ENCODE results near the gene PEMT.

The PEMT gene

DNA sequence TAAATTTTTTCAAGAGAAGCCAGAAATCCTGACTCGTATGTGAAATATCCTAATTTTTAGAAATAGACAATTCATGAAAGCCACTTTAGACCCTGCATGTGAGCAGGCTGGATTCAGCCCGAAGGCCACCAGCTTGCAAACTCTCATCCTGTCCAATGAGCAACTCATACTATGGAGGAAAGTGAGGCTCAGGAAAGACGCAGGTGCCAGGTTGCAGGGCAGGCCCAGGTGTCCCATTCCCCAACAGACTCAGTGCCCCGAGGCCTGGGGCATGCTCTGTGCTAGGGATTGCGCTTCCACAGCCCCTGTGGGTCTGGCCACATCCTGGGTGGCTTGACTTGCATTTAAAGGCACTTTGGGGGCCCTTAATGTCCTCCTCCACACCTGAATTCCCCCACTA, 78.6 kb downstream of the PEMT start:
- no peak for DNase-seq

DNA sequence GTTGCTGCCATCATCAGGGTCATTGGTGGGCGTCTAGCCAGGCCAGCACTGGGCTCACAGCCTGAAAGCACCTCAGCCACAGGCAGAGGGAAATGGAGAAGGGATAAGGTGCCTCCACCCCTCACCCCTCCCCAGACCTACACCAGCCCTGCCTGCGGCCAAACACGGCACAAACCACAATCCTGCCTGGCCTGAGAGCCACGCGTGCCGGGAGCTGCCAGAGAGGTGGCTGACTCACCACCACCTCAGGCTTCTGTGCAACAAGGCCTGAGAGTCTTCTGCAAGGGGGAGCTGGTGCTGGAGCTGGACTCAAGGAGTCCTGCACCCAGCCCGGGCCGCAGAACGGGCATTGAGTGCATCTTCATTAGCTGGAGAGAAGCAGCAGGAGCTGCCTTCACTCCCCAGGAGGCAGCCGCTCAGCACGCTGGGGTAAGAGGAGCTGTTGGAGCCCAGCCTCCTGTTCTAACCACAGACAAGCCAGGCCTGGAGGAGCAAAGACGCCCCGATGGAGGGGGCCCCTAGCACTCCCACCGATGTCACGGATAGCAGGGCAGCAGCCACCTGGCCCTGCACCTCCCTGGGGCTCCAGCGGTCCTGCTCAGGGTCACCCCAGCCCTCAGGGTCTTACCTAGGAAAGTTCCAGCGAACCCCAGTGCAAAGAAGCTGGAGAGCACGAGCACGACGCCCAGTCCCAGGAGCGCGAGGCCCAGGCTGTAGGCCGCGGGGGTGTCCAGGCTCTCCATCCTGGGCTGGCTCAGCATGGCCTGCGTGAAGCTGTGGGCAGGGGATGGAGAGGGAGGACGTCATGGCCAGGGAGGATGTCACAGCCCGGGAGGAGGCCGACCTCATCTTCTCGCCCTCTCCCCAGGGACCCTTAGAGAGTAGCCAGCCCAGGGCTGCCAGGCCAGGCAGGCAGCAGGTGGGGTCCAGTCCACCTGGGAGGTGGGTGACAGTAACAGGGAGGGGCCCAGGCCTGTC, 79.3 kb downstream of the PEMT start:
- no peak for DNase-seq

DNA sequence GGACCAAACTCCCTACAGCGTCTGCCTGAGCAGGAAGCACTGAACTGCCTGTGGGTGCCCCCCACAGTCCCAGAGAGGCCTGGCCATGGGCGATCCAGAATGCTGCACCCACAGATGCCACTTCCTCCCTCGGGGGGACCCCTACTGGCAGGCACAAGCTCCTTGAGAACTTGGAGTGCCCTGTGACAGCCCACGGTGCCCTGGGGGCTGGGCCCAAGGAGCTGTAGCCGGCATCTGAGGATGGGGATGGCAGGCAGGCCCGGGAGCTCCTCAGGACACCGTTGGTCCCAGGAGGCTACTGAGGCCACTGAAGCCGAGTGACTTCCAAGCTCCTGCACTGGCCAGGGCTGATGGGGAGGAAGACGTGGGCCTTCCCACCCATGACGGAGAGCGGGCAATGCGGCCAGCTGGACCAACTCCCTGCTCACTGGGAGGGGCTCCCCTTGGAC, 80.2 kb downstream of the PEMT start:
- no peak for DNase-seq

DNA sequence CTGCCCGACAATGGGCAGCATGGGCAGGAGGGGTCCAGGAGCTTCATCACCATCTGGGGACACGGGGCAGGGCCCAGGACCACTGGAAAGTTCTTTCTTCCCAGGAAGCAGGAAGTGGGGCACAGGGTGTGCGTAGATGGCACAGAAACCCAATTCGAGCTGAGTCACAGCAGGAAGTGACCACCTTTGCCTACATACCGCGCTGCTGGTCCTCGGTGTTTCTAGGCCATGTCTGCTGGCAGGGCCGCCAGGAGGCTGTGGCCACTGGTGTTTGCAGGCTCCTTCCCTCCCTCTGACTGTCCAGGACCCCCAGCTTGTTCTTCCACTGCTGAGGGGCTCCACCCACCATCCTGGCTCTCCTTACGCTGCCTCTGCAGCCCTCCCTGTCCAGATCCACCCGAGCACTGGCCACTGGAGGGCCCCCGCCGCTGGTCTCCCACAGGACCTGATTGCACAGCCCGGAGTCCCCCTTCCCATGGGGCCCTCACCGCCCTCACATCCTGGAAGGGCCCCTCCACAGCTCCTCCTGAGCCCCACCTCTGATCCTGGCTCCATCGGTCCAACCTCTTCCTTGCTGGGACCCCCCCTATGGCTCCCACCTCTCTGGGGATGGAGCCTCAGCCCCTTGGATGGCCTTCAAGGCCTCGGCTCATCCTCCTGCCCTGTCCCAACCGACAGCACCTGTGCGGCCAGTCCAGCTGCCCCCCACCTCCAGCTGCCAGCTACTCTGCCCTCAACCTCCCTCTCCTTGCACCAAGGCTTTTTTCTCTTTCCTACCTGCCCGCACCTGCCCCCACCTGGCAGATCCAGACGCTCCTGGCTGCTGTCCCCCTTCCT, 80.8 kb downstream of the PEMT start:
- DNase-seq: no peak

DNA sequence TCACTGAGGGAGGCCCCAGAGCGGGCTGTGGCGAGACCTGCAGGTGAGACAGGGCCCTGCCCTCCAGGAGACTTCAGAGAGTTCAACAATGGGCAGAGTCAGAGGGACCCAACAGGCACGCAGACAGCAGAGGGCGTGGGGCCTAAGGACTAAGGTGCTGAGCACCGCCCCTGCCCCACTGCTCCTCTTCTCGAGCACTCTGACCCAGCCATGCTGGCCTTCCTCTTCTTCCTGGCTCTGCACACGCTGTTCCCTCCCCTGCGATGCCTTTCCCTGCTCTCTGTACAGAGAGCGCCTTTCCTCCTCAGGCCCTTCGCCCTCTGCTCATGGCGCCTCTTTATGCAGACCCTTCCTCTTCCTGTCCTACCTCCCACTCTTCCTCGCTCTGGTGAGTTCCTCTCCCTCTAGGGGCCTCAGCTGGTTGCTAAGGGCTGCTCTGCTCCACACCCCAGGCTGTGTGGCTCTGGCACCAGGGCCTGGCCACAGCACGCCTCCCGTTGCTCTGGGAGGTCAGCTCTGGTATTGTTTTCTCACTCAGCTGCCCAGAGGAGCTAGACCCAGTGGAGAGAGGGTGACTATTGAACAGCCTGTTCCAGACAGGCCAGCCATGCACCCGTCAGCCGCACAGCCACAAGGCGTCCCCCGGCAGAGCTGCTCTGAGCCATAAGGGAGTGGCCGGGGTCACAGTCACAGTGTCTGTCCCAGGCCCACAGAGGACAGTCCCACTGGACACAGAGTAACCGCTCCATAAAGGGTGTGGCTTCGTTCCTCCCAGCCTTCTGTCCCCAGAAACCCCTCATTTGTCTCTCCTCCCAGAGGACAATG, 81.7 kb downstream of the PEMT start:
- no peak for DNase-seq

DNA sequence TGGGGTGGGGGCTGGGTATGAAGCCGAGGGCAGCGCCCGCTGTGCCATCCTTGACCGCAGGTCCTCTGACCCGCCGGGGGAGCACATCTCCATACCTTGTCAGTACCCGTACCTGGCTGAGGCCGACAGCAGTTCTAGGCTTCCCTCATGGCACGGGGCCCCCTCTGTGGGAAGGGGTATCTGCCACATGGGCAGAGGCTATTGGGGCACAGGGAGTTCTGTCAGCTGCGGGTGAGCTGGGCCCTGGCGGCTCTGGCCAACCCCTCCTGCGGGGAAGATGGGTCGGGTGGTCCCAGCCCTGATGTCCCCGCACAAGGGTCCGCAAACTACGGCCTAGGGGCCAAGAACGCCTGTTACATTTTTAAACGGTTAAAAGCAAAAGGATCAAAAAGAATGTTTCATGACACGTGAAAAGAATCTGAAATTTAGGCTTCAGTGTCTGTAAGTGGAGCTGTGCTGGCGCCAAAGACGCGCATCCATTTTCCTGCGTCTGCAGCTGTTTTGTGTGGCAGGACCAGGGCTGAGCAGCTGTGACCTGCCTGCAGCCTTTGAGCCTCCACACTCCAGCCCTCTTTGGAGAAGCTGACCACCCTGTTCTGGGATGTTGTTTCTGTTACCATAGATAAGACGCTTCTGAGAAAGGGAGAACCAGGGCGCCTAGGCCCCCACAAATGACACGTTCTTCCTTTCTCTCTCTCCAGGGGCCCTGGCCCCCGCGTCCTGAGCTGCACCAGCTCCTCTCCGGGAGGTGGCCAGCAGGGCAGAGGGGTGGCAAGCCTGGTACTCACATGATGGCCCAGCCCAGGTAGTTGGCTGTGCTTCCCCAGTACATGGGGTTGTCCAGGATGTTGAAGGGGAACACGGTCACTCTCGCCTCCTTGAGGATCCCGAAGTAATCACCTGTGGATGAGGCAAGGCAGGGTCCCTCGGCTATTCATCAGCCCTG, 82.6 kb downstream of the PEMT start:
- DNase-seq: no peak

DNA sequence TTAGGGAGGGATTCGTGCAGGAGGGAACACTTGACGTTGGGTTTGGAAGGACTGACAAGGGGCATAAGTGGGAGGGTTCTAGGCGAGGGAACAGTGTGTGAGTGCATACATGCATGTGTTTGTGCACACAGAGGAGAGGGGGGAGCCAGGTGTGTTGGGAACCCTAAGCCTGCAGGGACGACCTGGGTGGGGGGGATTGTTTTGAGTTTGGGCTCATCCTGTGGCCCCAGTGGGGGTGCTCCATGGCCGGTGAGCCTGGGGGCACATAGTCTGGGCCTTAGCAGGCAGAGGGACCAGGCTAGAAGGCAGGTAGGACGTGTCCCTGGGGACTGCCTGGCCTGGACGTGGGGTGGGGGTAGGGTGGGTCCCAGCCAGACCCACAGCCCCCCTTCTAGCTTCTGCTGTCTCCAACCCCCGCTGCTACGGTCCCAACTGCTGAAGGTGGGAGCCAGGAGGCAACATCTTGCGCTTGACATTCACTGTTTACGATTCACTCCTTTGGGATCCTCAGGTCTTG, 83.4 kb downstream of the PEMT start:
- no peak for DNase-seq

DNA sequence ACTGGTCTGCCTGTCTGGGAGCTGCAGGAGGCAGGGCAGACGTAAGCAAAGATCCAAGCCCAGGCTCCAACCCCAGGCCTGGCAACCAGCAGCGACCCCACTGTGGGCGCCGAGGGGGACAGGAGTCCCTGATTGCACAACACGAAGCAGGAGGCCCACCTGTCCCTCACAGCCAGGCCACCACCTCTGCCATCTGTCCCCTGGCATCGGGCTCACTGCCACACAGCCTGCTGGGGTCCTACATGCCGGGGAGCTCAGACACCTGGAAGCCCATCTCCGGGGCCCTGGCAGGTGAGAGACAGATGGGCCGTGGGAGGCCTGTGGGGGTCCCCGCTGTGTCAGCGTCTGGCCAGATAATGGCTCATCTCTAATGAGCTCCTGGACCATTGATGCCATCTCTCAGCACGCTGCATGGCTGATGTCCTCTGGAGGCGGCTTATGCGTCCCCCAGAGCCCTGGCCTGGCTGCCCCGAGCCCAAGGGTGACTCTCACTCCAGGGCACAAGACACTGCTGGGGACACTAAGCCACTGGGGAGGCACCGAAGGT, 84.0 kb downstream of the PEMT start:
- no peak for DNase-seq

DNA sequence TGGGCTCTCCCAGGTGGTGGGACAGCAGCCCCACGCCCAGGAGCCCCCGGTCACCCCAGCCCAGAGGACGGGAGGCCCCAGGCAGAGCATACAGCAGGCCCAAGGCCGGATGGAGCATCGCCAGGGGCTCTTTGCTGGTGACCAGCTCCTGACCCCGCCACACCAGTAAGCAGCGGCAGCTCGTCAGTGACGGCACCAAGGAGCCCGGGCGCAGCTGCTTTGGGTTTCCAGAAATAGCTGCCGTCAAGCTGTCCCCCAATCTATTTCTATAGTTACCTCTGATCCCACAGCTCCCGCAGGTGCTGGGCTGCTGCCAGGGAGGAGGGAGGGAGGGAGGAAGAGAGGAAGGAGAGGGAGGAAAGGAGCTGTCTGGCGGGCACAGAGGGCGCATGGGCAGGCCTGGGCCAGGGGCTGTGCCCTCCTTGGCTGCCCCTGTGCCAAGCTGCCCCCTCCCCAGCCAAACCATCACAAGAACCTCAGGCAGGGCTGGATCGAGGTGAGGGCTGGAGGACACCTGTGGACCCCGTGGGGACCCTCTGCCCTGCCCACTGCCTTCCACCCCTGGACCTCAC, 84.5 kb downstream of the PEMT start:
- peak; percentile 38 to 55 for DNase-seq

DNA sequence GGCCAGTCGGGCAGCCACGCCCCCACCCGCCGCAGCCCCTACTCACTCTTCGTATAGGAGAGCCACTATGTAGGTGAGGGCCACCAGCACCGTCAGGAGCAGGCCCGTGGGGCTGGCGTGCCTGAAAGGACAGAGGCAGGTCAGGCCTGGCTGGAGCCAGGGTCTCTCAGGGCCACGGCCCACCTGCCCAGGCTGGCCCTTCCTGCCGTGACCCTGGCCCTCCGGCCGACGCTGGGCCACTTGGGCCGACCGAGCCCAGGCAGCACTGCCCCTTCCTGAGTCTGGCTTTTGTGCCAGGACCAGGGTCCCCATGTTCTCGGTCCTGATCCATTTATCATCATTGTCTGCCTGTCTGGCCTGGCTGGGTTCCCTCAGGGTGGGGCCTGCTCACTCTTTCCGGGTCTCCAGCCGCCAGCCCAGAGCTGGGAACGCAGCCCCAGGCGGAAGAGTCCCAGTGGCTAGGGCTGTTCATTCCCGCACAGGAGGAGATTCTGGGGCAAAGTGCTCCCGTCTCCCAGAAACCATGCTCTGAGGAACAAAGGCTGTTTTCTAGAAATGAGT, 85.2 kb downstream of the PEMT start:
- no peak for DNase-seq

DNA sequence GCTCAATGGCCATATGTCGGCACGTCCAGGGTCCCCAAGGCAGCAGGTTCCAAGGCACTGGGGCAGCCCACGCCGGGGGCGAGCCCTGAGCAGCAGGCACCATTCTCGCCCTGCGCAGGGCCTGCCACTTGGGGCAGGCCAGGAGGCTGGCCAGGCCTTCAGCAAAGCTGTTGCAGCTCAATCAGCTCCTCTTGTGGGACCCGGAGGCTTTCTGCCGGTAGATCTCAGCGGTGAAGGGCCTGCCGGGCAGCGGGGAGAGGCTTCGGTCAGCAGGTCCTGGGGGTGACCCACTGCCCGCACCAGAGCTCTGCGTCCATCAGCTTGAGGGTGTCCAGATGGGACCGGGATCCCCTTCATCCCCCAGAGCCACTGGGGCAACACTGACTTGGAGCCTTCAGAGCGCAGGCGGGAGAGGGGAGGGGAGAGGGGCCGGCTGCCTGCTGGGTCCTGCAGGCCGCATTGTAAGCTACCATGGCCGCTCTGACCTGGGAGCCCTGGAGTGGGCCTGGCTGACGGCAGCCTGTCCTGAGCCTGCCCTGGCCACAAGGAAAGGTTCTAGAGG, 85.8 kb downstream of the PEMT start:
- no peak for DNase-seq

DNA sequence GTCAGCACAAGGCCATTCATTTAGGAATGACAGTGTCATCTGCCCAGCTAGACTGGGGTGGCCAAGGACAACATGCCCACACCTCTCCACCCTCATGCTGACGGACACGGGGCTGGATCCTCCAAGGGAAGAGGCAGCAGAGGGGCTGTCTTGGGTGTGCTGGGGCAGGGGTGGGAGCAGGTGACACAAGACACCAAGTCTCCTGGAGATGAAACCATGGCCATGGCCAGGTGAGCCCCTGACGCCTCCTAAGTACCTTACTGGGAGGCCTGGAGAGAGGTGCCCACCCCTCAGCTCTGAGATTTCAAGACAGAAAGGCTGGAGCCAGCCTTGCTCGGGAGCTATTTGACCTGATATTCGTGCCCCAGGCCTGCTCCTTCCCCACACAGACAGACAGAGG, 86.4 kb downstream of the PEMT start:
- no peak for DNase-seq

DNA sequence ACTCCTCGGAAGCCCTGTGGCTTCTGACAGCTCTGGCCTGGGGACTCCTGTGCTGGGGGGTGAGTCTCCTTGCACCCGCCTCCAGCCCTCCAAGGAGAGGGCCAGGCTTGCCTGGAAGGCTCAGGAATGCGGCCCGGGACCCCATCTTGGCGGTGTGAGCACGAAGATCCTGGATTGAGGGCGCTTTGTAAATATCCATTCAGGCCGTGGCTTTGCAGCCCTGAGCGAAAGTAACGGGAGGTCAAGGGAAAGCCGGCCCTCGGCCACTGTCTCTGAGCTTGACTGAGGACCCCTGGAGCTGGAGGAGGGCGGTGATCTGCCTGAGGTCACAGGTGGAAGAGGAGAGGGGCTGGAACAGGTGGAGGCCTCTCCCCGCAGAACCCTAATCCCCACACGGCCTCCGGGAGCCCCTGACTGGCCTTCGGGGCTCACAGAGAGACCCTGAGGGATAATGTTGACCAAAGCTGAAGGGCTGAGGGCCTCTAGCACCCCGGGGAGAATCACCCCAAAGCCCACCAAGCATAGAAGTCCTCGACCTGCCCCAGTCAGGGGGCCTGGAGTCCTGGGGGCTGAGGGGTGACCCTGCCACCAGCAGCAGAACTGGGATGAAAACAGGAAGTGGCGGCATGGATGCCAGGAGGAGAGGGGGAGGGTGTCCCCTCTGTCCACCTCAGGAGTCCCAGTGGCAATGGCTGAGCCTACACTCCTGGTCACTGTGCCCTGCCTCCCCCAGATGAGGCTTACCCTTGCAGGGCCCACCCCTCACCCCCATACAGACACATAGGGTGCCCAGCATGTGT, 87.0 kb downstream of the PEMT start:
- DNase-seq: no peak

DNA sequence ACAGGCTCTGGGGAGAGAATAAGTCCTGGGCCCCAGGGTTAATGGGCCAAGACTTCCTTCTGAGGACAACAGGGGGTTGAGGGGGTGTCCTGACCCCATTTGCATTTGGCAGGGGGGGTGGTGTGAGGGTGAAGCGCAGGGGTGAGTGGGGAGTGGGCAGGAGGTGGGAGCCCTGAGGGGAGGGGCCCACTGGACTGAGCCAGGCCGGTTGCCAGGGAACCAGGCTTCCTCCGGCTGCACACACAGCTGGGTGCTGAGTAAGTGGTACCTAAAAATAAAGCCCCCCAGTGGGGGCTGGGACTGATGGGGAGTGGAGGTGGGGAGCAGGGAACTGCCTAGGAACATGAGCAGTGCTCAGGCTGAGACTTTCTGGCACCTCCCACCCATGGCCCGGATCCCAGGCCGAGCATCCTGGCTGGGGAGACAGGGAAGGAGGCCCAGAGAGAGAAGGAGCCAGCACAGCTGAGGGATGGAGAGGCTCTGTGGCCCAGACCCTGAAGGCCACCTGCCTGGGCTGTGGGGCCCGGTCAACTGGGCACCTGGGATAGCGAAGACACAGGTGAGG, 87.9 kb downstream of the PEMT start:
- DNase-seq: peak in 1 of 2 experiments; percentile 9

DNA sequence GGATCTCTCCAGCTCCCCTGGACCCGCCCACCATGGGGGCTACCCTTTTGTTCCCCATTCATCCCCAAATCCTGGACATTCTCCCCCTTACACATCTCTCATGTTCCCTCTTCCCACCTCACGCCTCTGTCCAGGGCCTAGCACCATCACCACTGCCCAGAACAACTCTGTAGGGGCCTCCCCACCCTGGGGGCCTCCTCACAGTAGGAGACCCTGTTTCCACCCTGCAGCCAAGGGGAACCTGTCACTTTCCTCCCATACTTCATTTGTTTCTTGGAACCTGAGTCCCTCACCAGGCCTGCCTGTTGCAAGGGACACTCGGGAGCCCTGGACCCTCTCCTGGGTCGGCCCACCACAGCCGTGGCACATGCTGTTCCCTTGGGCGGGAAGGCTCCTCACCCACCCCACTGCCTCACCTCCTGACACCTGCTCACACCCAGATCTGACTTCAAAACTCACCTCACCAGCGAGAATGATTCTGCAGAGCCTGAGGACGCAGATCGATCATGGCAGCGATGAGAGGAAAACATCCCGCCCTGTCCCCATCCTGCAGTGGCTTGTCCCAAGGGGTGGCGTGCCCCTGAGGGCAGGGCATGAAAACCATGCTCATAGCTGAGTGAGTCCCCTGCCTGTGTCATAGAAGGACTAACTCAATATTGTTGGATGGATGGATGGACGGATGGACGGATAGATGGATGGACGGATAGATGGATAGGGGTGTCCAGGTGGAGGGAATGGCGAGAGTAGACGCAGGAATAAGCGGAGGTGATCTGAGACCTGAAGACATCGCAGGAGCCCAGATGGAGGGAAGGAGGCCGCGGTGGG, 88.6 kb downstream of the PEMT start:
- DNase-seq: no peak

DNA sequence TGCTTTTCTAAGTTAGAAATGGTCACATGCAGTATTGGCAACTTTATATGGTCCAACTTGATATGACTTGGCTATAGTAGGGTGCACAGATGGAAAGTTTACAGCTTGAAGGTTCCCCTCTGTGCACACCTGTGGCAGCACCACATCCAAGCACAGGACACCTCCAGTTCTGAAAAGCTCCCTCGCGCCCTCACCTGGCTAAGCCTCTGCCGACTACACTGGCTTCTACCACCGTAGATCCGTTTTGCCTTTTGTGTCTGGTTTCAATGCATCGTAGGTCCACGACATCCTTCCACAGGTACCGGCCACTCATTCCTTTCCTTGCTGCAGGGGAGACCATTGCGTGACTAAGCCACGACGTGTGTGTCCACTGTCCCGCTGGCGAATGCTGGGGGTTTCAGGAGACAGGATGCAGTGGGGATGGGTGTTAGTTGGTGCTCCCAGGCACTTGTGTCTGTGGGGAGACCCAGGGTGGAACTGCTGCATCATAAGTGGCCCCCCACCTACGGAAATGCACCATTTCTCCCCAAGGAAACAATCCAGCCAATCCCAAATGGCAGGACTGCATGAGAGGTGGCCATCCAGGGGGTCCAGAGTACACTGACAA, 90.4 kb downstream of the PEMT start:
- no peak for DNase-seq

DNA sequence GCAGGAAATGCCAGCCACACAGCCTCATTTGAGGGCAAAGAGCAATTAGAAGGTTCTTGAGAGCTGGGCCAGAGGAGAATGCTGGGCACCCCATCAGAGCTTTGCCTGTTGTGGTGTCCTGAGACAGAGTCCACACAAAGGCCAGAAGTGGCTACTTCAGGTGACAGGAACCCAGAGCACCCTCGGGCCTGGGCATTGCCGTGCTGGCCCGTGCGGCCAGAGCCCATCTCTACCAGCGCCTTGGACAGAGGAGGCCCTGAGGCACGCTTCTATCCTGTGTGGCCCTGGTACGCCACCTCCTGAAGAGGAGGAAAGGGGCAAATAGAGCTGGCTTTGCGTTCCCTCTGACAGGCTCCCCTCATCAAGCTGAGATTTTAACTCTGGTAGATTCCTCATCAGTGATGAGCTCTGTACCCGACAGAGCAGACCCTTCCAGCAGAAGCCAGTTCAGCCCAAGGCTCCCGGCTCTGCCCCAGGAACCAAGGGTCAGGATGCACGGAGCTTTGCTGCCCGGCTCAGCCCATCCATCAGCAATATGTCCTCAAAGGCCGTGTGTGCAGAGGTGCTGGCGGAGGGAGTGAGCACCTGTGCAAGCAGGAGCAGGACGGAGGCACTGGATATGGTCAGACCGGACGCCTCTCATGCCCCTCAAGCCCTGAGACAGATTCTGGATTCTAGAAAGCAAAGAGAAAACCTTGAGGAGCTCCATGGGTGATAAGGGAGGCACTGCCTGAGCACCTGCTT, 91.9 kb downstream of the PEMT start:
- DNase-seq: no peak
